Common myeloid progenitor, CD34-positive (primary cell): ENCODE data around the gene ALX4.
A peak's percentile ranks its signal among the peaks of the same experiment; 100 is the strongest.

Source experiments
- CTCF ChIA-PET: fragments of 350-600 bp; sonication (Branson Sonifier 250); formaldehyde crosslinking; loops from one replicate; lab custom pipeline; 2021; ENCODE audit warnings: antibody characterized with exemption; lab: Charles Lee
- POLR2A ChIA-PET: fragments of 350-600 bp; sonication (Branson Sonifier 250); formaldehyde crosslinking; loops from one replicate; lab custom pipeline; 2021; ENCODE audit warnings: antibody characterized with exemption; lab: Charles Lee
- DNase-seq, 3 donors: peaks; one replicate each; pipeline versions ENCODE4 v3.0.0 to v3.0.0-alpha.2; 2013
- H3K27ac ChIP-seq, 2 experiments: 1 replicate in 1 of 2; 2 replicates in 1 of 2; pipeline ENCODE4 v1.7.0; 2013; ENCODE audit warnings: inconsistent platforms in 2 of 2, low read length in 2 of 2, mild to moderate bottlenecking in 2 of 2, low read depth in 1 of 2, moderate library complexity in 1 of 2; ENCODE audit not compliant: severe bottlenecking in 2 of 2, insufficient read depth in 1 of 2, poor library complexity in 1 of 2
- H3K27me3 ChIP-seq, 5 experiments: replicated peaks in 2 of 5; 1 replicate in 3 of 5; 2 replicates in 2 of 5; pipeline versions ENCODE4 v1.6.1 to v1.7.0; 2013; ENCODE audit warnings: low read length in 4 of 5, mild to moderate bottlenecking in 2 of 5, moderate library complexity in 2 of 5, inconsistent platforms in 1 of 5; ENCODE audit not compliant: insufficient read depth in 5 of 5, control insufficient read depth in 4 of 5
- H3K36me3 ChIP-seq, 4 experiments: 1 replicate in 2 of 4; 2 replicates in 2 of 4; pipeline versions ENCODE4 v1.6.1 to v1.7.0; 2013; ENCODE audit warnings: low read length in 3 of 4, control low read depth in 1 of 4, mild to moderate bottlenecking in 1 of 4; ENCODE audit not compliant: control insufficient read depth in 4 of 4, insufficient read depth in 4 of 4
- H3K4me1 ChIP-seq, 4 experiments: 1 replicate in 3 of 4; 2 replicates in 1 of 4; pipeline versions ENCODE4 v1.6.1 to v1.7.1; 2013; ENCODE audit warnings: low read length in 3 of 4, mild to moderate bottlenecking in 3 of 4, control low read depth in 1 of 4, inconsistent platforms in 1 of 4, moderate library complexity in 1 of 4; ENCODE audit not compliant: control insufficient read depth in 4 of 4, insufficient read depth in 4 of 4; ENCODE audit errors: control extremely low read depth in 1 of 4
- H3K4me3 ChIP-seq, 7 experiments: 1 replicate in 4 of 7; 2 replicates in 3 of 7; pipeline versions ENCODE4 v1.5.1 to v1.7.0; 2013; ENCODE audit warnings: mild to moderate bottlenecking in 7 of 7, low read length in 6 of 7, moderate library complexity in 6 of 7, inconsistent platforms in 2 of 7, low read depth in 2 of 7, control low read depth in 1 of 7; ENCODE audit not compliant: insufficient read depth in 4 of 7, control insufficient read depth in 1 of 7; ENCODE audit errors: extremely low read depth in 1 of 7
- H3K9me3 ChIP-seq, 5 experiments: 1 replicate in 4 of 5; 2 replicates in 1 of 5; pipeline versions ENCODE4 v1.6.1 to v1.7.1; 2013; ENCODE audit warnings: low read length in 4 of 5, mild to moderate bottlenecking in 2 of 5, inconsistent platforms in 1 of 5, low read depth in 1 of 5, moderate library complexity in 1 of 5; ENCODE audit not compliant: control insufficient read depth in 4 of 5, insufficient read depth in 2 of 5; ENCODE audit errors: control extremely low read depth in 1 of 5
- WGBS: methylation state at CpG from one replicate; pipeline ENCODE4 v1.1.5; 2013; ENCODE audit not compliant: insufficient coverage; 5-methylcytosine and 5-hydroxymethylcytosine counted together

Gene ALX4

DNA sequence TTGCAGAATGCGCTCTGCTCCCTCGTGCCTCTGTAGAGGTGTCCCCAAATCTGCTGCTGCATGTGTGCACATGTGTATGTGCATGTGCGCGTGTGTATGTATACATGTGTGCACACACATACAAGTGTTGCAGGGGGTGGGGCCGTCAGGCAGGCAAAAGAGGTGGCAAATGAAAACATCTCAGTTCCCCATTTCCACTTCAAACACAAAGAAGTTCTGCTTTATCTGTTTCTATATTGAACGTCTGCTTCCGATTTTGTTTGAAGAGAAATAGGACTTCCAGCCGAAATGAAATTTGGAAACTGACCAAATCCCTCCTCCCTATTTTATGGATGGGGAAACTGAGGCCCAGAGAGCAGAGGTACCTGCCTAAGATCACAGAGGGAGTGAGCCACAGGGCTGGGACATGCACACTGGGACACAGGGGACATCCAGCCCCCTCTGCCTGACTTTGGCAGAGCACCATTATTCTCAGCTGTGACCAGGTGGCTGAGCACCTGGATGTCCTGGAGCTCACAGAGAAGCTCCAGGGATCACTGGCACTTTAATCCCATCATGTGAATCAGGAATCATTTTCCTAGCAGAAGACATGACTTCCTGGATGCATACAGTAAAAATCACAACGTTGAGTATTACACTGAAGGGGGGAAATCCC, 41.2 kb upstream of the ALX4 start:
- Histone ChIP-seq H3K27ac (no peak overlapping the region), H3K4me1 (peaks cover 0 to 4% (median 0%) of the 10 kb centered on the region in 4 experiments), H3K27me3 (peaks cover 0 to 28% (median 8%) of the 10 kb centered on the region in 5 experiments), H3K9me3 (no peaks in the 10 kb centered on the region), H3K36me3 (no peaks in the 10 kb centered on the region), H3K4me3 (no peak overlapping the region)
- CTCF ChIA-PET, result no interaction called here
- POLR2A ChIA-PET, result no interaction called here
- 60% methylated on average over 4 of the region's 9 CpGs for WGBS
- peak in 2 of 3 donors; percentile 27 to 33 for DNase-seq

- no peak for DNase-seq
- no peak overlapping the region for H3K27ac ChIP-seq
- no peaks in the 10 kb centered on the region for H3K9me3 ChIP-seq
- 90% methylated on average over 3 of the region's 3 CpGs for WGBS
- peaks cover 0 to 4% (median 0%) of the 10 kb centered on the region in 4 experiments for H3K4me1 ChIP-seq
- H3K4me3 ChIP-seq, result no peak overlapping the region
- POLR2A ChIA-PET, result no interaction called here
- CTCF ChIA-PET, result interaction anchor here (1.2 kb wide), 1 partner anchor 20 kb away, joined by 4 read pairs; no protein-coding TSS in a partner anchor
- H3K36me3 ChIP-seq, result no peaks in the 10 kb centered on the region
- H3K27me3 ChIP-seq, result peaks cover 0 to 36% (median 14%) of the 10 kb centered on the region in 5 experiments
Observed at GRCh38 chr11:44349328-44349727, 39.4 kb upstream of the ALX4 start.

- Histone ChIP-seq H3K27ac (no peak overlapping the region), H3K4me3 (no peak overlapping the region), H3K4me1 (peaks cover 0 to 4% (median 0%) of the 10 kb centered on the region in 4 experiments), H3K27me3 (peaks cover 0 to 36% (median 11%) of the 10 kb centered on the region in 5 experiments), H3K9me3 (no peaks in the 10 kb centered on the region), H3K36me3 (no peaks in the 10 kb centered on the region)
- DNase-seq, result no peak
- CTCF ChIA-PET, result no interaction called here
- 89% methylated on average over 7 of the region's 10 CpGs for WGBS
- POLR2A ChIA-PET, result no interaction called here
Observed at GRCh38 chr11:44348721-44349120, 38.8 kb upstream of the ALX4 start.

DNA sequence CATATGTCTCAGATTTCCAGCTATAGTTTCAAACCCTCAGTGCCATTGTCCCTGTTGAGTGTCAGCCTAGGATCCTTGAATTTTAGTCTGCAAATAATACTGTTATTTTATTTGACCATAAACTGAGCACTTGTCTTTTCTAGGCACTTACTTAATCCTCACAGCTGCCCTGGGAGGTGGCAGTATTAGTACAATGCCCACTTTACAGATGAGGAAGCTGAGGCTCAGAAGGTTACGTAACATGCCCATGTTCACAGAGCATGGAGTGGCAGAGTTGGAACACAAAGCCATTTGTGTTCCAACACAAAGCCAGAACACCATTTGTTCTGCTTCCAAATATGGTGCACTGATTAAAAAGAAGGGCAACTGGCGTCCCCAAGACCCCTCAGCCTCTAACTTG, 38.2 kb upstream of the ALX4 start:
- POLR2A ChIA-PET, result no interaction called here
- DNase-seq, result no peak
- CTCF ChIA-PET, result interaction anchor here (0.5 kb wide), 1 partner anchor 19 kb away, joined by 3 read pairs; no protein-coding TSS in a partner anchor
- Histone ChIP-seq H3K27me3 (peaks cover 0 to 36% (median 11%) of the 10 kb centered on the region in 5 experiments), H3K4me3 (no peak overlapping the region), H3K9me3 (no peaks in the 10 kb centered on the region), H3K27ac (no peak overlapping the region), H3K36me3 (no peaks in the 10 kb centered on the region), H3K4me1 (peaks cover 0 to 4% (median 0%) of the 10 kb centered on the region in 4 experiments)
- WGBS, result 56% methylated on average over 2 of the region's 2 CpGs

- POLR2A ChIA-PET, result no interaction called here
- WGBS, result 93% methylated on average over 5 of the region's 5 CpGs
- peaks cover 0 to 4% (median 0%) of the 10 kb centered on the region in 4 experiments for H3K4me1 ChIP-seq
- H3K4me3 ChIP-seq, result no peak overlapping the region
- H3K27ac ChIP-seq, result no peak overlapping the region
- no peak for DNase-seq
- no peaks in the 10 kb centered on the region for H3K36me3 ChIP-seq
- CTCF ChIA-PET, result interaction anchor here (0.5 to 2.2 kb wide), 2 partner anchors 16 to 20 kb away, joined by 3 to 7 read pairs; no protein-coding TSS in a partner anchor
- H3K27me3 ChIP-seq, result peaks cover 0 to 39% (median 11%) of the 10 kb centered on the region in 5 experiments
- H3K9me3 ChIP-seq, result no peaks in the 10 kb centered on the region
Observed at GRCh38 chr11:44347538-44347937, 37.6 kb upstream of the ALX4 start.

DNA sequence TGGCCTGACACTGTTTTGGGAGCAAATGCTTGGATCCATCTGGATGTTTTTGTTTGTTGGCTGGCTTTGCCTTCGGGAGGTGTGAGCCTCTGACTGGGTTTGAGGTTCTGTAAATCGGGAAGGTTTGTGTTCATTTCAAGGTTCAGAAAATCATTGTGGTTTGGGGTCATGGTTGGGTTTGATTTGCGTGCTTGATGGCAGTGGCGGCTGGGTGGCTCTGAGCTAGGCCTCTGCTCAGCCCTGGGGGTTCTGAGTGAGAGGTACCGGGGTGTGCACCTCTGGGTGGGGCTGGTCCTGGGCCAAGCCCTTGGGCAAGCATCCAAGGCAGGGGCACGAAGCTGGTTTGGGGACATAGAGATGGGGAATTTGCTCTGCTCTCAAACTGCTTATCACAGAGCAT, 37.0 kb upstream of the ALX4 start:
- Histone ChIP-seq H3K4me1 (peaks cover 0 to 4% (median 0%) of the 10 kb centered on the region in 4 experiments), H3K27me3 (peaks cover 0 to 42% (median 9%) of the 10 kb centered on the region in 5 experiments), H3K36me3 (no peaks in the 10 kb centered on the region), H3K9me3 (no peaks in the 10 kb centered on the region), H3K27ac (no peak overlapping the region), H3K4me3 (no peak overlapping the region)
- DNase-seq, result no peak
- CTCF ChIA-PET, result interaction anchor here (2.2 kb wide), 1 partner anchor 16 kb away, joined by 7 read pairs; no protein-coding TSS in a partner anchor
- POLR2A ChIA-PET, result no interaction called here
- WGBS, result 85% methylated on average over 6 of the region's 6 CpGs

- WGBS, result 93% methylated on average over 3 of the region's 3 CpGs
- Histone ChIP-seq H3K27ac (no peak overlapping the region), H3K9me3 (no peaks in the 10 kb centered on the region), H3K27me3 (peaks cover 0 to 43% (median 13%) of the 10 kb centered on the region in 5 experiments), H3K4me3 (no peak overlapping the region), H3K36me3 (no peaks in the 10 kb centered on the region), H3K4me1 (no peaks in the 10 kb centered on the region)
- ChIA-PET CTCF (interaction anchor here (2.2 kb wide), 1 partner anchor 18 kb away, joined by 7 read pairs; no protein-coding TSS in a partner anchor), POLR2A (no interaction called here)
- DNase-seq, result no peak
Observed at GRCh38 chr11:44345781-44346180, 35.8 kb upstream of the ALX4 start.
